ENCODE data around the gene ANKRD23. TPM values are rescaled to one million over a fixed set of nuclear protein-coding genes. Genes with fewer than 3 reads are reported as not detected.
A peak's percentile ranks its signal among the peaks of the same experiment; 100 is the strongest.

The ANKRD23 gene
- total and polyA plus RNA-seq, 2 of the 8 experiments (the other 6 are each of a cell fraction or from before 2014, with no cell fraction given), result 3.4 to 3.5 TPM

DNA sequence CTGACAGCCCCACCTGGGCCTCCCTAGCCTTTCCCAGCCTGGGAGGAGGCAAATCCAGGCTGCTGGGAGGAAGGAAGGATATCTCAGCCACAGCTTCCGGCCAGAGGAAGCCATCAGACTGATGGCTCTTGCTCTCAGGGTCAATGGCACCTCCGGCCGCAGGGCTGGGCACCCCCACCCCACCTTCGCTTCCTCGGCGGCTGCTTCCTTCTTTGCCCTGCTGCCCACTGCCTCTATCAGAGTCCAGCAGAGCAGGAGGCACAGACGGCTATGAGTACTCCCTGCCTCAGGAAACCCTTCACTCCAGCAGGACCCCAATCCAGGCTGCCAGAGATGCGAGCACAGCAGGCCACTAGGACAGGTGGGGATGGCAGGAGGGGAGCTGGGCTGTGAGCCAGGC lies 22.8 kb upstream of the ANKRD23 start:
- Histone ChIP-seq H3K9ac (replicated peaks in 1 of 4; ENCODE audit: extremely low read depth in 1 of 4, low read depth in 3 of 4, low read length in 3 of 4) (peak overlapping the region in 2 of 4 experiments; percentile 8 to 15; a peak in 2 of 7 replicates), H2BK15ac (ENCODE audit: low read length) (no peak overlapping the region)
- TF ChIP-seq JUND (IDR thresholded peaks at IDR 0.05; ENCODE audit: low read length) (no peak), KDM5A (IDR thresholded peaks at IDR 0.05; ENCODE audit: low read length) (no peak), KDM4A (IDR thresholded peaks at IDR 0.05; ENCODE audit: low read depth, low read length, severe bottlenecking) (no peak)

More for the DNA sequence above, 22.8 kb upstream of the ANKRD23 start:
- no peak overlapping the region for H2BK120ac ChIP-seq (replicated peaks; ENCODE audit: low read depth, low read length)
- H3K4ac ChIP-seq (replicated peaks; ENCODE audit: insufficient read length, low read depth, low read length), result no peak overlapping the region
- 0 out of 2 replicates have a peak overlapping the region, but pooled peaks have one; percentile 52 for H2BK5ac ChIP-seq (ENCODE audit: low read depth, low read length)
- H4K20me1 ChIP-seq (replicated peaks in 1 of 2; ENCODE audit: control insufficient read depth in 1 of 2, insufficient read depth in 2 of 2, low read length in 2 of 2), result peaks cover 9 to 23% of the 10 kb centered on the region in 2 experiments
- H3K9me3 ChIP-seq (ENCODE audit: insufficient read depth in 2 of 2, low read depth in 1 of 2, low read length in 1 of 2), result no peaks in the 10 kb centered on the region
- H3K23ac ChIP-seq (ENCODE audit: insufficient read length), result no peak overlapping the region
- no peak overlapping the region for H4K8ac ChIP-seq (ENCODE audit: extremely low read depth, insufficient read depth, low read length)
- no peak overlapping the region for H4K91ac ChIP-seq (replicated peaks; ENCODE audit: insufficient read length, low read length)
- H3K79me1 ChIP-seq (ENCODE audit: low read depth, low read length), result peaks cover 16% of the 10 kb centered on the region
- no peak overlapping the region for H3K4me3 ChIP-seq (ENCODE audit: extremely low read depth in 1 of 4, insufficient read depth in 2 of 4, low read depth in 3 of 4, low read length in 4 of 4)
- ChIA-PET POLR2A (ENCODE audit: partially characterized antibody) (interaction anchor here (0.7 to 4.2 kb wide), 7 partner anchors 8 to 93 kb away, joined by 3 to 49 read pairs (median 3); partner anchors contain the start of gene ANKRD39), CTCF (ENCODE audit: partially characterized antibody) (interaction anchor here (1.4 to 6.1 kb wide), 7 partner anchors 8 to 95 kb away, joined by 3 to 47 read pairs (median 5); partner anchors contain the start of genes ANKRD39 and CNNM3)
- H2BK20ac ChIP-seq (ENCODE audit: low read length), result no peak overlapping the region
- H3K79me2 ChIP-seq (ENCODE audit: control insufficient read depth in 1 of 2, insufficient read depth in 2 of 2, low read length in 2 of 2), result peaks cover 4 to 36% of the 10 kb centered on the region in 2 experiments
- no peak overlapping the region for H3K56ac ChIP-seq (replicated peaks; ENCODE audit: insufficient read length, low read depth, low read length)
- H3K4me2 ChIP-seq (ENCODE audit: insufficient read depth in 1 of 2, low read depth in 2 of 2, low read length in 2 of 2), result no peak overlapping the region; a peak in 1 of 4 replicates
- H2AK5ac ChIP-seq (ENCODE audit: low read depth, low read length), result no peak overlapping the region
- H3K14ac ChIP-seq (ENCODE audit: insufficient read length), result no peak overlapping the region
- DNase-seq (ENCODE audit: low read depth in 1 of 2, low spot score in 2 of 2) (no peak), FAIRE-seq (no peak)
- peaks cover 14% of the 10 kb centered on the region for H3K23me2 ChIP-seq (ENCODE audit: low read depth, low read length)
- no peak overlapping the region for H2AFZ ChIP-seq (ENCODE audit: low read length)
- WGBS, 2 experiments (ENCODE audit: extremely low coverage in 1 of 2, insufficient coverage in 1 of 2, insufficient read length in 1 of 2, insufficient replicate concordance in 2 of 2, low coverage in 1 of 2, low lambda C conversion rate in 2 of 2, missing lambda C conversion rate in 1 of 2), result 97% methylated on average over 6 of the region's 8 CpGs; no CpG with 5 or more reads in 1 of the 2 experiments
- no peak overlapping the region for H3K18ac ChIP-seq (ENCODE audit: extremely low read depth, low read length)
- peaks cover 30 to 55% (median 45%) of the 10 kb centered on the region in 4 experiments for H3K36me3 ChIP-seq (ENCODE audit: control insufficient read depth in 2 of 4, insufficient read depth in 4 of 4, low read length in 3 of 4)
- peaks cover 2 to 19% (median 14%) of the 10 kb centered on the region in 4 experiments for H3K4me1 ChIP-seq (replicated peaks in 1 of 4; ENCODE audit: control insufficient read depth in 3 of 4, insufficient read depth in 4 of 4, low read length in 3 of 4)
- no peak overlapping the region for H2BK12ac ChIP-seq (ENCODE audit: low read depth, low read length)
- H4K5ac ChIP-seq (ENCODE audit: insufficient read length, low read depth, low read length), result no peak overlapping the region
- peaks cover 0 to 3% (median 0%) of the 10 kb centered on the region in 4 experiments; a peak in 2 of 7 replicates for H3K27me3 ChIP-seq (replicated peaks in 1 of 4; ENCODE audit: control insufficient read depth in 3 of 4, extremely low read depth in 1 of 4, insufficient read depth in 3 of 4, low read length in 3 of 4)
- 0 out of 2 replicates have a peak overlapping the region, but pooled peaks have one; percentile 45 for H3K27ac ChIP-seq (ENCODE audit: low read depth, low read length)

All from H1 (cell line).